GM12801 (cell line): ENCODE results near the gene KIAA1549.

ENCODE experiments used
- CTCF ChIP-seq: IDR thresholded peaks from one replicate; pipeline ENCODE4 v1.5.1; 2011; ENCODE audit warnings: control low read depth; ENCODE audit not compliant: insufficient read length; ENCODE audit errors: extremely low read depth

KIAA1549 gene

GRCh38 chr7:138981332-138982203 is at the start of gene KIAA1549:
TSS of gene KIAA1549 (minus strand) at chr7:138981389. CDS start at chr7:138981269, 120 bp downstream.
- no peak for TF ChIP-seq CTCF

GRCh38 chr7:139029353-139029752 is 48.2 kb upstream of the KIAA1549 start:
- TF ChIP-seq CTCF, result no peak

- TF ChIP-seq CTCF, result no peak
These were observed 45.4 kb upstream of the KIAA1549 start for GRCh38 chr7:139026551-139026950.

- TF ChIP-seq CTCF, result no peak
These were observed 41.9 kb upstream of the KIAA1549 start for GRCh38 chr7:139023076-139023475.

- TF ChIP-seq CTCF, result no peak
These were observed 41.1 kb upstream of the KIAA1549 start for GRCh38 chr7:139022286-139022685.

GRCh38 chr7:139018910-139019309 is 37.7 kb upstream of the KIAA1549 start:
- TF ChIP-seq CTCF, result no peak

GRCh38 chr7:139016931-139017511 is 35.8 kb upstream of the KIAA1549 start:
- no peak for TF ChIP-seq CTCF
